IMR-90 (cell line): Measurements from ENCODE around the gene PDIA4. TPM values are rescaled to one million over a fixed set of nuclear protein-coding genes. Genes with fewer than 3 reads are reported as not detected.
A peak's percentile ranks its signal among the peaks of the same experiment; 100 is the strongest.

Experiments
- ATAC-seq: fragments of 200-7000 bp; cut with Tn5 transposase; 2 replicates; pipeline ENCODE4 v1.9.1; 2020; ENCODE audit warnings: low read depth, mild to moderate bottlenecking, moderate library complexity
- BruUV-seq: library from RNA; stranded (reverse); fragments of 400-500 nt; replicated peaks from 2 replicates; lab custom pipeline; 2021; lab: Mats Ljungman, UMichigan
- CTCF ChIA-PET: fragments of 300-600 bp; formaldehyde crosslinking; extraction: SDS; loops from one replicate; lab custom pipeline; 2021; ENCODE audit warnings: antibody characterized with exemption; lab: Yijun Ruan, JAX
- POLR2A ChIA-PET: fragments of 300-600 bp; sonication (Branson Sonifier 250); formaldehyde crosslinking; loops from one replicate; lab custom pipeline; 2022; ENCODE audit warnings: antibody characterized with exemption; ENCODE audit not compliant: unreplicated experiment; lab: Charles Lee
- DNase-seq: peaks from one replicate; pipeline ENCODE4 v3.0.0; 2013
- H2AFZ ChIP-seq: replicated peaks from 2 replicates; pipeline ENCODE3; 2013; ENCODE audit warnings: low read length, mild to moderate bottlenecking; ENCODE audit not compliant: poor library complexity
- H2AK5ac ChIP-seq: 2 replicates; pipeline ENCODE4 v1.6.1; 2013; ENCODE audit warnings: low read depth, low read length, inconsistent platforms
- H2AK9ac ChIP-seq: replicated peaks from 2 replicates; pipeline ENCODE3; 2013; ENCODE audit warnings: mild to moderate bottlenecking, low read depth, low read length, moderate library complexity; ENCODE audit not compliant: poor library complexity
- H2BK120ac ChIP-seq: 2 replicates; pipeline ENCODE4 v1.6.1; 2013; ENCODE audit warnings: low read depth, low read length, inconsistent platforms
- H2BK15ac ChIP-seq: 3 replicates; pipeline ENCODE4 v1.6.1; 2013; ENCODE audit warnings: low read depth, low read length, inconsistent platforms
- H2BK20ac ChIP-seq: 2 replicates; pipeline ENCODE4 v1.6.1; 2013; ENCODE audit warnings: low read depth, mild to moderate bottlenecking, inconsistent platforms, low read length, moderate library complexity
- H2BK5ac ChIP-seq: 2 replicates; pipeline ENCODE4 v1.6.1; 2013; ENCODE audit warnings: mild to moderate bottlenecking, low read depth, low read length, inconsistent platforms; ENCODE audit not compliant: poor library complexity, severe bottlenecking
- H3K14ac ChIP-seq: replicated peaks from 2 replicates; pipeline ENCODE4 v1.6.1; 2013; ENCODE audit warnings: low read depth, low read length, inconsistent platforms
- H3K18ac ChIP-seq: 2 replicates; pipeline ENCODE4 v1.6.1; 2013; ENCODE audit warnings: low read depth, low read length, control low read depth
- H3K23ac ChIP-seq: 2 replicates; pipeline ENCODE4 v1.6.1; 2013; ENCODE audit warnings: low read depth, low read length, inconsistent platforms
- H3K27ac ChIP-seq: 2 replicates; pipeline ENCODE4 v1.5.1; 2013; ENCODE audit warnings: mild to moderate bottlenecking, control low read depth, low read length; ENCODE audit not compliant: insufficient read depth
- H3K27me3 ChIP-seq: 2 replicates; pipeline ENCODE4 v1.6.1; 2013; ENCODE audit warnings: low read length; ENCODE audit not compliant: control insufficient read depth, insufficient read depth
- H3K36me3 ChIP-seq: 2 replicates; pipeline ENCODE4 v1.6.1; 2013; ENCODE audit warnings: low read length, mixed read lengths; ENCODE audit not compliant: control insufficient read depth, insufficient read depth
- H3K4ac ChIP-seq: 2 replicates; pipeline ENCODE4 v1.6.1; 2013; ENCODE audit warnings: low read depth, low read length, inconsistent platforms
- H3K4me1 ChIP-seq: 2 replicates; pipeline ENCODE4 v1.6.1; 2013; ENCODE audit warnings: low read length, mixed read lengths; ENCODE audit not compliant: control insufficient read depth, insufficient read depth
- H3K4me2 ChIP-seq: 2 replicates; pipeline ENCODE4 v1.6.1; 2013; ENCODE audit warnings: low read depth, mild to moderate bottlenecking, control low read depth, low read length, moderate library complexity
- H3K4me3 ChIP-seq: 2 replicates; pipeline ENCODE4 v1.5.1; 2013; ENCODE audit warnings: low read depth, mild to moderate bottlenecking, control low read depth, low read length, moderate library complexity; ENCODE audit not compliant: insufficient read depth
- H3K56ac ChIP-seq: 2 replicates; pipeline ENCODE4 v1.6.1; 2013; ENCODE audit warnings: low read length, inconsistent platforms; ENCODE audit not compliant: insufficient read depth; ENCODE audit errors: extremely low read depth
- H3K79me1 ChIP-seq, 2 experiments: 2 replicates each; pipeline ENCODE4 v1.6.1; 2013; ENCODE audit warnings: low read length in 2 of 2, inconsistent platforms in 1 of 2, low read depth in 1 of 2
- H3K9ac ChIP-seq: 2 replicates; pipeline ENCODE4 v1.6.1; 2013; ENCODE audit warnings: low read depth, low read length, control low read depth
- H3K9me1 ChIP-seq: 2 replicates; pipeline ENCODE4 v1.6.1; 2013; ENCODE audit warnings: low read length, inconsistent platforms; ENCODE audit not compliant: insufficient read depth
- H3K9me3 ChIP-seq: 2 replicates; pipeline ENCODE4 v1.6.1; 2013; ENCODE audit warnings: low read length; ENCODE audit not compliant: control insufficient read depth, insufficient read depth
- H4K20me1 ChIP-seq: 2 replicates; pipeline ENCODE4 v1.6.1; 2013; ENCODE audit warnings: low read length, inconsistent platforms; ENCODE audit not compliant: insufficient read depth
- H4K5ac ChIP-seq: 2 replicates; pipeline ENCODE4 v1.6.1; 2013; ENCODE audit warnings: mild to moderate bottlenecking, low read depth, low read length, control low read depth
- H4K8ac ChIP-seq, 2 experiments: 2 replicates each; pipeline ENCODE4 v1.6.1; 2013; ENCODE audit warnings: low read depth in 2 of 2, low read length in 2 of 2, control low read depth in 1 of 2, inconsistent platforms in 1 of 2
- H4K91ac ChIP-seq: 2 replicates; pipeline ENCODE4 v1.6.1; 2013; ENCODE audit warnings: low read depth, low read length, inconsistent platforms; ENCODE audit not compliant: insufficient read depth
- BHLHE40 ChIP-seq: fragments of 150-350 bp; IDR thresholded peaks from 2 replicates; pipeline ENCODE4 v1.6.1; 2016; ENCODE audit warnings: mild to moderate bottlenecking, low read depth, low read length
- CEBPB ChIP-seq: IDR thresholded peaks from 2 replicates; pipeline ENCODE4 v1.6.1; 2012; ENCODE audit warnings: low read depth, low read length, improper control_type of control experiment
- CHD1 ChIP-seq: IDR thresholded peaks from 2 replicates; pipeline ENCODE4 v1.6.1; 2012; ENCODE audit warnings: low read depth, low read length, improper control_type of control experiment
- ELK1 ChIP-seq: fragments of 150-350 bp; IDR thresholded peaks from 2 replicates; pipeline ENCODE4 v1.6.1; 2016; ENCODE audit warnings: low read depth, mild to moderate bottlenecking, low read length, moderate library complexity, borderline replicate concordance
- FOS ChIP-seq: fragments of 150-350 bp; IDR thresholded peaks from 2 replicates; pipeline ENCODE4 v1.6.1; 2016; ENCODE audit warnings: low read depth, low read length
- MAZ ChIP-seq: IDR thresholded peaks from 2 replicates; pipeline ENCODE4 v1.6.1; 2012; ENCODE audit warnings: low read depth, mild to moderate bottlenecking, low read length, improper control_type of control experiment, moderate library complexity, borderline replicate concordance
- MXI1 ChIP-seq: IDR thresholded peaks from 2 replicates; pipeline ENCODE4 v1.6.1; 2012; ENCODE audit warnings: low read depth, mild to moderate bottlenecking, low read length, moderate library complexity, borderline replicate concordance
- RCOR1 ChIP-seq: IDR thresholded peaks from 2 replicates; pipeline ENCODE4 v1.6.1; 2012; ENCODE audit warnings: mild to moderate bottlenecking, low read length, improper control_type of control experiment; ENCODE audit not compliant: insufficient replicate concordance
- RFX5 ChIP-seq: IDR thresholded peaks from 2 replicates; pipeline ENCODE4 v1.8.0; 2012; ENCODE audit warnings: low read depth, mild to moderate bottlenecking, low read length, moderate library complexity
- SMC3 ChIP-seq: fragments of 150-350 bp; IDR thresholded peaks from 2 replicates; pipeline ENCODE4 v1.6.1; 2016; ENCODE audit warnings: low read depth, mild to moderate bottlenecking, antibody characterized with exemption, low read length, moderate library complexity
- WGBS, 2 experiments: methylation state at CpG; one replicate each; pipeline versions ENCODE4 v1.1.5 to v1.1.7; 2013; ENCODE audit warnings: missing lambda C conversion rate in 2 of 2; ENCODE audit not compliant: insufficient read length in 1 of 2; ENCODE audit errors: extremely low coverage in 2 of 2; 5-methylcytosine and 5-hydroxymethylcytosine counted together
- dilution Hi-C: fragments of 300-500 bp; cut with HindIII; formaldehyde crosslinking; loops from one replicate; pipeline ENCODE4 v1.14.3; 2018; ENCODE audit warnings: low sequenced_read_pairs; ENCODE audit not compliant: unreplicated experiment
- in situ Hi-C: fragments of 300-500 bp; cut with MboI; formaldehyde crosslinking; loops from 3 replicates; pipeline ENCODE4 v1.14.3; 2019; ENCODE audit warnings: low sequenced_read_pairs, inconsistent platforms, mixed read lengths
- intact Hi-C: fragments of 100-400 bp; cut with micrococcal nuclease; formaldehyde crosslinking; loops from 2 replicates; pipeline ENCODE4 v1.10.0; 2022
- polyA plus RNA-seq, 3 experiments: library from polyadenylated mRNA; depleted of rRNA; stranded (reverse); fragments of >200 nt; gene quantifications; 2 replicates each; pipeline ENCODE4 v1.2.3, GENCODE V29; 2012; ENCODE audit warnings: low replicate concordance in 1 of 3
- total RNA-seq: library from RNA; depleted of rRNA; stranded (reverse); fragments of >200 nt; gene quantifications from 2 replicates; pipeline ENCODE4 v1.2.3, GENCODE V29; 2012
- TF ChIP-seq, protein P1 (sequence below): fragments of 150-350 bp; IDR thresholded peaks from 2 replicates; pipeline ENCODE4 v1.6.1; 2017; ENCODE audit warnings: mild to moderate bottlenecking, antibody characterized with exemption, low read length, low read depth
- TF ChIP-seq, protein P2 (sequence below): conservative IDR thresholded peaks from 2 replicates; pipeline ENCODE4 v1.5.1; 2012; ENCODE audit warnings: mild to moderate bottlenecking, low read depth, low read length, improper control_type of control experiment

Gene PDIA4
- total and polyA plus RNA-seq, 2 of the 4 experiments (the other 2 are of a cell fraction), result 241 to 304 TPM

DNA sequence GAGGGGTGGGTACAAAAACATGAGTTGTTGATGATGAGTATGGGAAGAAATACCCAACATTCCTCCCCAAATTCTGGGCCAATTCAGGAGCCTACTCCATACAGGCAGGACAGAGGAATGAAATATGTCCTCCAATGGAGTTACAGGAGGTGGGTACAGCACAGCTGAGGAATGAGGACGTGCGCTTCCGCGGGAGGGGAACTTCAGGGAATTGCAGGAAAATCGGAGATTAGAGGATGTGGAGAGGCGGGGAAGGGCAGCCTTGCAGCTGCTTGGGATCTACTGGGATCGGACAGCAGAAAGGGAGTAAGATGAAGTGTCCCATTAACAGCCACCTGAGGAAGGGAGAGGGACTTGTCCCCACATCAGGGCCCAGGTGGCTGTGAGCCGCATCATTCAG, 50.2 kb downstream of the PDIA4 start:
- Histone ChIP-seq H2BK20ac (no peak overlapping the region), H4K8ac (no peak overlapping the region), H3K4me2 (no peak overlapping the region), H2BK15ac (no peak overlapping the region), H4K20me1 (no peaks in the 10 kb centered on the region), H3K18ac (no peak overlapping the region), H3K9me3 (no peaks in the 10 kb centered on the region), H4K5ac (no peak overlapping the region), H3K27me3 (peaks cover 4% of the 10 kb centered on the region; the same call in 1 of the 2 replicates), H4K91ac (no peak overlapping the region), H3K4me3 (no peak overlapping the region), H3K9ac (no peak overlapping the region), H2BK5ac (no peak overlapping the region), H2AK9ac (no peak overlapping the region), H3K23ac (no peak overlapping the region), H3K4ac (no peak overlapping the region), H3K4me1 (no peaks in the 10 kb centered on the region), H3K27ac (no peak overlapping the region), H2BK120ac (no peak overlapping the region), H2AK5ac (no peak overlapping the region), H3K79me1 (no peaks in the 10 kb centered on the region), H2AFZ (peak overlapping the region; percentile 69), H3K56ac (no peak overlapping the region), H3K36me3 (no peaks in the 10 kb centered on the region), H3K14ac (no peak overlapping the region), H3K9me1 (no peaks in the 10 kb centered on the region)
- TF ChIP-seq FOS, result no peak
- TF ChIP-seq BHLHE40, result no peak
- no peak for TF ChIP-seq MXI1
- TF ChIP-seq, protein P1, sequence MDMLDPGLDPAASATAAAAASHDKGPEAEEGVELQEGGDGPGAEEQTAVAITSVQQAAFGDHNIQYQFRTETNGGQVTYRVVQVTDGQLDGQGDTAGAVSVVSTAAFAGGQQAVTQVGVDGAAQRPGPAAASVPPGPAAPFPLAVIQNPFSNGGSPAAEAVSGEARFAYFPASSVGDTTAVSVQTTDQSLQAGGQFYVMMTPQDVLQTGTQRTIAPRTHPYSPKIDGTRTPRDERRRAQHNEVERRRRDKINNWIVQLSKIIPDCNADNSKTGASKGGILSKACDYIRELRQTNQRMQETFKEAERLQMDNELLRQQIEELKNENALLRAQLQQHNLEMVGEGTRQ, result no peak
- TF ChIP-seq CHD1, result no peak
- TF ChIP-seq ELK1, result no peak
- no peak for TF ChIP-seq RFX5
- TF ChIP-seq, protein P2, sequence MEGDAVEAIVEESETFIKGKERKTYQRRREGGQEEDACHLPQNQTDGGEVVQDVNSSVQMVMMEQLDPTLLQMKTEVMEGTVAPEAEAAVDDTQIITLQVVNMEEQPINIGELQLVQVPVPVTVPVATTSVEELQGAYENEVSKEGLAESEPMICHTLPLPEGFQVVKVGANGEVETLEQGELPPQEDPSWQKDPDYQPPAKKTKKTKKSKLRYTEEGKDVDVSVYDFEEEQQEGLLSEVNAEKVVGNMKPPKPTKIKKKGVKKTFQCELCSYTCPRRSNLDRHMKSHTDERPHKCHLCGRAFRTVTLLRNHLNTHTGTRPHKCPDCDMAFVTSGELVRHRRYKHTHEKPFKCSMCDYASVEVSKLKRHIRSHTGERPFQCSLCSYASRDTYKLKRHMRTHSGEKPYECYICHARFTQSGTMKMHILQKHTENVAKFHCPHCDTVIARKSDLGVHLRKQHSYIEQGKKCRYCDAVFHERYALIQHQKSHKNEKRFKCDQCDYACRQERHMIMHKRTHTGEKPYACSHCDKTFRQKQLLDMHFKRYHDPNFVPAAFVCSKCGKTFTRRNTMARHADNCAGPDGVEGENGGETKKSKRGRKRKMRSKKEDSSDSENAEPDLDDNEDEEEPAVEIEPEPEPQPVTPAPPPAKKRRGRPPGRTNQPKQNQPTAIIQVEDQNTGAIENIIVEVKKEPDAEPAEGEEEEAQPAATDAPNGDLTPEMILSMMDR, result no peak
- TF ChIP-seq RCOR1, result no peak
- no peak for TF ChIP-seq CEBPB
- no peak for TF ChIP-seq MAZ
- no peak for TF ChIP-seq SMC3
- WGBS, 2 experiments, result 42% methylated on average over 2 of the region's 8 CpGs; no CpG with 5 or more reads in 1 of the 2 experiments
- ATAC-seq (no peak), DNase-seq (no peak)
- CTCF ChIA-PET, result no interaction called here
- in situ Hi-C loops, result no loop called here
- intact Hi-C loops, result no loop called here
- POLR2A ChIA-PET, result no interaction called here
- dilution Hi-C loops, result no loop called here
- BruUV-seq, result no TSS peak
